Measurements from ENCODE around the gene POLE2.

Gene POLE2

DNA sequence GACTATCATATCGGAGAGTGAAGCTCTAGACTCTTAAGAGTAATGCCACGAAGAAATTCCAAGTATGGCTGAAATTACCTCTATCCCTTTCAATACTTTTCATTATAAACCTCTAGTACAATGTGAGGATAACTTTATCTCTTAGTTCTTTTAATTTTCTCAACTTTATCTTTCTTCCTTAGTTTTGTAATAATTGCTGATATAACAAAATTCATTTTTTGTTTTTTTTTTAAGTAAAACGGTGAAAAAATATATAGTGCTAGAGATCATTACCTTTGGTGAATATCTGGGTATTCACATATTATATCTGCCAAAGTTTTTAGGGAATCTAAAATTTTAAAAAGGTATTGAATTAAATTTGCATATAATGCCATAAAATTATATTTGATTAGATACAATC, 33.5 kb downstream of the POLE2 start:
- peaks cover 49% of the 10 kb centered on the region for H3K36me3 ChIP-seq (ENCODE audit: control insufficient read depth, low read length)

DNA sequence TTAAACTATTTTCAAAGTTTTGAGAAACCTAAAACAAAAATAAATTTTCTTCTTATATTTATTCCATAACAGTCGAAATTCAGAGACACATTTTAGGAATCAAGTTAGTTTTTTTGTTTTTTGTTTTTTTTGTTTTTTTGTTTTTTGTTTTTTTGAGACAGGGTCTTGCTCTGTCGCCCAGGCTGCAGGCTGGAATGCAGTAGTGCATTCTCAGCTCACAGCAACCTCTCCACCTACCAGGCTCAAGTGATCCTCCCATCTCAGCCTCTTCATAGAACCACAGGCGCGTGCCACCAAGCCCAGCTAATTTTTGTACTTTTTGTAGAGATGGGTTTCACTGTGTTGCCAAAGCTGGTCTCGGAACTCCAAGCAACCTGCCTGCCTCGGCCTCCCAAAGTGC, 34.5 kb downstream of the POLE2 start:
- Histone ChIP-seq H4K20me1 (ENCODE audit: control insufficient read depth, insufficient read depth, low read depth, low read length) (no peaks in the 10 kb centered on the region), H3K27ac (ENCODE audit: low read depth, low read length) (no peak overlapping the region), H3K27me3 (ENCODE audit: control insufficient read depth, low read length) (no peaks in the 10 kb centered on the region), H3K9me2 (replicated peaks; ENCODE audit: control insufficient read depth, low read length) (no peaks in the 10 kb centered on the region), H3K4me2 (ENCODE audit: low read length) (no peak overlapping the region), H3K36me3 (ENCODE audit: control insufficient read depth, low read length) (peaks cover 48% of the 10 kb centered on the region), H3K79me2 (ENCODE audit: control insufficient read depth, low read length) (peaks cover 4% of the 10 kb centered on the region), H3K4me1 (ENCODE audit: control insufficient read depth, low read length) (no peaks in the 10 kb centered on the region), H3F3A (ENCODE audit: control insufficient read depth, insufficient read depth) (peaks cover 9% of the 10 kb centered on the region), H3K9me3 (ENCODE audit: control insufficient read depth, insufficient read depth, low read length) (no peaks in the 10 kb centered on the region), H3K4me3 (ENCODE audit: low read length) (no peak overlapping the region)
- TF ChIP-seq, protein P1, sequence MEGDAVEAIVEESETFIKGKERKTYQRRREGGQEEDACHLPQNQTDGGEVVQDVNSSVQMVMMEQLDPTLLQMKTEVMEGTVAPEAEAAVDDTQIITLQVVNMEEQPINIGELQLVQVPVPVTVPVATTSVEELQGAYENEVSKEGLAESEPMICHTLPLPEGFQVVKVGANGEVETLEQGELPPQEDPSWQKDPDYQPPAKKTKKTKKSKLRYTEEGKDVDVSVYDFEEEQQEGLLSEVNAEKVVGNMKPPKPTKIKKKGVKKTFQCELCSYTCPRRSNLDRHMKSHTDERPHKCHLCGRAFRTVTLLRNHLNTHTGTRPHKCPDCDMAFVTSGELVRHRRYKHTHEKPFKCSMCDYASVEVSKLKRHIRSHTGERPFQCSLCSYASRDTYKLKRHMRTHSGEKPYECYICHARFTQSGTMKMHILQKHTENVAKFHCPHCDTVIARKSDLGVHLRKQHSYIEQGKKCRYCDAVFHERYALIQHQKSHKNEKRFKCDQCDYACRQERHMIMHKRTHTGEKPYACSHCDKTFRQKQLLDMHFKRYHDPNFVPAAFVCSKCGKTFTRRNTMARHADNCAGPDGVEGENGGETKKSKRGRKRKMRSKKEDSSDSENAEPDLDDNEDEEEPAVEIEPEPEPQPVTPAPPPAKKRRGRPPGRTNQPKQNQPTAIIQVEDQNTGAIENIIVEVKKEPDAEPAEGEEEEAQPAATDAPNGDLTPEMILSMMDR (IDR thresholded peaks at IDR 0.05; ENCODE audit: low read depth, low read length, poor library complexity, severe bottlenecking), result no peak
- no peak for TF ChIP-seq EZH2phosphoT487 (IDR thresholded peaks at IDR 0.05; ENCODE audit: borderline replicate concordance, low read length)

More for the DNA sequence above, 33.5 kb downstream of the POLE2 start:
- no peak overlapping the region for H3K4me3 ChIP-seq (ENCODE audit: low read length)
- H3K27me3 ChIP-seq (ENCODE audit: control insufficient read depth, low read length), result no peaks in the 10 kb centered on the region
- H3K27ac ChIP-seq (ENCODE audit: low read depth, low read length), result no peak overlapping the region
- H3K79me2 ChIP-seq (ENCODE audit: control insufficient read depth, low read length), result peaks cover 3% of the 10 kb centered on the region
- H3F3A ChIP-seq (ENCODE audit: control insufficient read depth, insufficient read depth), result peaks cover 8% of the 10 kb centered on the region
- H3K9me3 ChIP-seq (ENCODE audit: control insufficient read depth, insufficient read depth, low read length), result no peaks in the 10 kb centered on the region
- no peak overlapping the region for H3K4me2 ChIP-seq (ENCODE audit: low read length)
- no peak for TF ChIP-seq EZH2phosphoT487 (IDR thresholded peaks at IDR 0.05; ENCODE audit: borderline replicate concordance, low read length)
- TF ChIP-seq, protein P1 (IDR thresholded peaks at IDR 0.05; ENCODE audit: low read depth, low read length, poor library complexity, severe bottlenecking), result no peak
- H4K20me1 ChIP-seq (ENCODE audit: control insufficient read depth, insufficient read depth, low read depth, low read length), result no peaks in the 10 kb centered on the region
- no peaks in the 10 kb centered on the region for H3K4me1 ChIP-seq (ENCODE audit: control insufficient read depth, low read length)
- no peaks in the 10 kb centered on the region for H3K9me2 ChIP-seq (replicated peaks; ENCODE audit: control insufficient read depth, low read length)

DNA sequence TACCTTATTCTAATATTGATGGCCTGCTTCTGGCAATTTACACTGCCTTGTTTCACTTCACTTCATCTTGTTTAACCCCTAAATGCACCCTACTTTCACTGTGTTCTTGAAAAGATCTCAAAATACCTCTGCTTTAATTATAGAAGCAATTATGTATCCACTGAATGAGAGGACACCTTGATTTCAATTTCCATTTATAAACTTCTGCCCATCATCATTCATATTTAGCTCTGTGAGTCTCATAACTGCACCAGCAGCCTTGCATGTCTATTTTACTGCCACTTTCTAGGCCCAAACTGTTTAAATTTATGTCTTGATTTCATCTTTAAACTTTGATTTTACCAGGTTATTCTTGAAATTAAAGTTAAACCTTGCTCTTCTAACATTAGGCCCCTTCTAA, 45.9 kb downstream of the POLE2 start:
- TF ChIP-seq EZH2phosphoT487 (IDR thresholded peaks at IDR 0.05; ENCODE audit: borderline replicate concordance, low read length), result no peak
- TF ChIP-seq, protein P1 (IDR thresholded peaks at IDR 0.05; ENCODE audit: low read depth, low read length, poor library complexity, severe bottlenecking), result no peak
- Histone ChIP-seq H3K27me3 (ENCODE audit: control insufficient read depth, low read length) (no peaks in the 10 kb centered on the region), H3K79me2 (ENCODE audit: control insufficient read depth, low read length) (peaks cover 76% of the 10 kb centered on the region), H3F3A (ENCODE audit: control insufficient read depth, insufficient read depth) (peaks cover 31% of the 10 kb centered on the region), H3K9me3 (ENCODE audit: control insufficient read depth, insufficient read depth, low read length) (no peaks in the 10 kb centered on the region), H3K36me3 (ENCODE audit: control insufficient read depth, low read length) (peaks cover 73% of the 10 kb centered on the region), H3K9me2 (replicated peaks; ENCODE audit: control insufficient read depth, low read length) (no peaks in the 10 kb centered on the region), H3K27ac (ENCODE audit: low read depth, low read length) (no peak overlapping the region), H3K4me3 (ENCODE audit: low read length) (no peak overlapping the region), H3K4me1 (ENCODE audit: control insufficient read depth, low read length) (peaks cover 18% of the 10 kb centered on the region), H4K20me1 (ENCODE audit: control insufficient read depth, insufficient read depth, low read depth, low read length) (no peaks in the 10 kb centered on the region), H3K4me2 (ENCODE audit: low read length) (peak overlapping the region; percentile 2; the same call in 1 of the 2 replicates)
